Stomach (tissue), 4 donors: Measurements from ENCODE around the gene PSMB1.

ENCODE experiments used
- EP300 ChIP-seq: sonication (generic); formaldehyde crosslinking; IDR thresholded peaks from one replicate; pipeline ENCODE4 v1.6.1; 2017; ENCODE audit warnings: antibody characterized with exemption
- POLR2A ChIP-seq, 4 donors: fragments of 450-650 bp; IDR thresholded peaks; one replicate each; pipeline ENCODE4 v1.6.1; 2016; ENCODE audit warnings: antibody characterized with exemption in 4 of 4, control low read depth in 2 of 4, mild to moderate bottlenecking in 1 of 4, moderate library complexity in 1 of 4
- POLR2AphosphoS5 ChIP-seq, 3 donors: sonication (generic); formaldehyde crosslinking; IDR thresholded peaks; one replicate each; pipeline ENCODE4 v1.6.1; 2016; ENCODE audit warnings: antibody characterized with exemption in 3 of 3
- TF ChIP-seq, protein P1 (sequence below), 7 experiments: fragments of 450-650 bp in 4 of 7; fragments of 200-600 bp in 3 of 7; sonication (generic) in 3 of 7; IDR thresholded peaks; one replicate each; pipeline ENCODE4 v1.5.1; 2016 to 2019; ENCODE audit warnings: antibody characterized with exemption in 7 of 7, control low read depth in 2 of 7, mild to moderate bottlenecking in 1 of 7

DNA sequence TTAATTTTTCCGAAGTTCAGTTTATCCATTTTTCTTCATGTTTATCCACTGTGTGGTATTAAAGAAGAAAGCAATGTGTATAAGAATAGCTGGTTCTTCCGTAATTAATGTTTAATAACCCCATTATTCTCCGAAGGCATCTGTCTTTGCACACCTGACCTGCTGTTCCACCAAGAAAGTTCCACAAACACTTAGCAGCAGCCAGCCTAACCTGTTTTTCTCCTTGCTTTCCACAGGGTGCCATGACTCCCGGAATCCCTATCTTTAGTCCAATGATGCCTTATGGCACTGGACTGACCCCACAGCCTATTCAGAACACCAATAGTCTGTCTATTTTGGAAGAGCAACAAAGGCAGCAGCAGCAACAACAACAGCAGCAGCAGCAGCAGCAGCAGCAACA is 8.4 kb upstream of the PSMB1 start:
- TF ChIP-seq POLR2AphosphoS5 (IDR thresholded peaks at IDR 0.05) (no peak), POLR2A (IDR thresholded peaks at IDR 0.05) (no peak), EP300 (no peak)
- TF ChIP-seq, protein P1, sequence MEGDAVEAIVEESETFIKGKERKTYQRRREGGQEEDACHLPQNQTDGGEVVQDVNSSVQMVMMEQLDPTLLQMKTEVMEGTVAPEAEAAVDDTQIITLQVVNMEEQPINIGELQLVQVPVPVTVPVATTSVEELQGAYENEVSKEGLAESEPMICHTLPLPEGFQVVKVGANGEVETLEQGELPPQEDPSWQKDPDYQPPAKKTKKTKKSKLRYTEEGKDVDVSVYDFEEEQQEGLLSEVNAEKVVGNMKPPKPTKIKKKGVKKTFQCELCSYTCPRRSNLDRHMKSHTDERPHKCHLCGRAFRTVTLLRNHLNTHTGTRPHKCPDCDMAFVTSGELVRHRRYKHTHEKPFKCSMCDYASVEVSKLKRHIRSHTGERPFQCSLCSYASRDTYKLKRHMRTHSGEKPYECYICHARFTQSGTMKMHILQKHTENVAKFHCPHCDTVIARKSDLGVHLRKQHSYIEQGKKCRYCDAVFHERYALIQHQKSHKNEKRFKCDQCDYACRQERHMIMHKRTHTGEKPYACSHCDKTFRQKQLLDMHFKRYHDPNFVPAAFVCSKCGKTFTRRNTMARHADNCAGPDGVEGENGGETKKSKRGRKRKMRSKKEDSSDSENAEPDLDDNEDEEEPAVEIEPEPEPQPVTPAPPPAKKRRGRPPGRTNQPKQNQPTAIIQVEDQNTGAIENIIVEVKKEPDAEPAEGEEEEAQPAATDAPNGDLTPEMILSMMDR (IDR thresholded peaks at IDR 0.05) = no peak
